Measurements from ENCODE around the gene THAP7.
"Not testable (repeated sequence)": the region's sequence is repeated elsewhere in the genome, so short reads cannot be mapped to it uniquely, and the experiment has no call there.

The THAP7 gene

DNA sequence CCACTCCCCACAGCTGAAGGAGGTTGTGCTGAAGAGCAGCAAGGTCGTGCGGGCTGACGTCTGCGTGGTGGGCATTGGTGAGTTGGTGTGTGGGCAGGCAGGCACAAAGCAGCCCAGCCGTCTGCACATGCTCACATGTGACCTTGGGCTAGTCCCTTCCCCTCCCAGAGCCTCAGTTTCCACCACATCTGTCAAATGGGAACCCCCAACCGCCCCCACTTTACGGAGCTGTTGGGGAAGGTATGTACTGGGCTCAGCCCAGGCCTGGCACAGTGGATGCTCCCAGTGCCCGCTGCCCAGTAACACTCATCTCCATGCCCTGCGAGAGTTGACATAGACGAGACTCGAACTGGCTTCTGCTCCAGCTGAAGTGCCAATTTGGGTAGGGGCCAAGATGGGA lies 24.9 kb downstream of the THAP7 start:
- DNase-seq = no peak

DNA sequence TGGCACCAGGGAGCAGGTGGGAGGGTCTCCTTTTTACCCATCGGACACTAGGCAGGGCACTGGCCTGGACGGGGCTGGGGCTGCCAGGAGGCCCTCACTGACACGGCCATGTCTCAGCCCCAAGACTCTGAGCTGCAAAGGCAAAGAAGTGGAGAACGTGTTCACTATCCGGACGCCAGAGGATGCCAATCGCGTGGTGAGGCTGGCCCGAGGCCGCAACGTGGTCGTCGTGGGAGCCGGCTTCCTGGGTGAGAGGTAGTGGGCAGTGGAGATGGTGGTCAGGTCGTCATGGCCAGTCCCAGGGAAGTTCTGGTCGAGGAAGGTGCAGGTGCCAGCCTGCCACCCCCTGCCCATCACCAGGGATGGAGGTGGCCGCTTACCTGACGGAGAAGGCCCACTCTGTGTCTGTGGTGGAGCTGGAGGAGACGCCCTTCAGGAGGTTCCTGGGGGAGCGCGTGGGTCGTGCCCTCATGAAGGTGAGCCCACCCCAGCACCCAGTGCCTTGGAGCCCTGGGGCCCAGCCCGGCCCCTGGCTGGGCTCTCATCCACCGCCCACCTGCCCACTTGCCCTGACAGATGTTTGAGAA lies 25.5 kb downstream of the THAP7 start:
- no peak for DNase-seq

DNA sequence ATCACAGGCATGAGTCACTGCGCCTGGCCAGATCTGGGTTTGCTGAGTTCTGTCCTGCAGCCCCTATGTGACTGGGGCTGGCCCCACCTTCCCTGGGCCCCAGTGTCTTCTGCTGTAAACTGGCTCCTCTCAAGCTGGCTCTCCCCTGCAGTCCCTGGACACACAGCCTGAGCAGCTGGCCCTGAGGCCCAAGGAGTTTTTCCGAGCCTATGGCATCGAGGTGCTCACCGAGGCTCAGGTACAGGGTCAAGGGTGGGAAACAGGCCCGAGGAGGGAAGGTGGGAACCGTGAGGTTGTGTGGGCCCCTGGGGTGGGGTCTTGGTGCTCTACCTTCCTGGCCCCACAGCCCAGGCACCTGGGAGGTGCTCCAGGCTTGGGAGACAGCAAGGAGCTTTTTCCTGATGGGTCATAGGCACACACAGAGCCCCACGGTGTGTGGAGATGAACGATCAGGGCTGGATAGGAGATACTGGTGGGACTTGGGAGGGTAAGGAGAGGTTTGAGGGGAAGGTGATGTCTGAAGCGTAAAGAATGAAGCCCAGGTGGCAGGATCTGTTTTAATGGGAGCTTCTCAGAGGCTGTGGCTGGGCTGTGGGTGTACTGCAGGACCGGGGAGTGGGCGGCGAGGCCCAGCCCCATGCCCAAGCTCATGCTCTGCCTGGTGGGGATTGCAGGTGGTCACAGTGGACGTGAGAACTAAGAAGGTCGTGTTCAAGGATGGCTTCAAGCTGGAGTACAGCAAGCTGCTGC lies 26.2 kb downstream of the THAP7 start:
- no peak for DNase-seq

DNA sequence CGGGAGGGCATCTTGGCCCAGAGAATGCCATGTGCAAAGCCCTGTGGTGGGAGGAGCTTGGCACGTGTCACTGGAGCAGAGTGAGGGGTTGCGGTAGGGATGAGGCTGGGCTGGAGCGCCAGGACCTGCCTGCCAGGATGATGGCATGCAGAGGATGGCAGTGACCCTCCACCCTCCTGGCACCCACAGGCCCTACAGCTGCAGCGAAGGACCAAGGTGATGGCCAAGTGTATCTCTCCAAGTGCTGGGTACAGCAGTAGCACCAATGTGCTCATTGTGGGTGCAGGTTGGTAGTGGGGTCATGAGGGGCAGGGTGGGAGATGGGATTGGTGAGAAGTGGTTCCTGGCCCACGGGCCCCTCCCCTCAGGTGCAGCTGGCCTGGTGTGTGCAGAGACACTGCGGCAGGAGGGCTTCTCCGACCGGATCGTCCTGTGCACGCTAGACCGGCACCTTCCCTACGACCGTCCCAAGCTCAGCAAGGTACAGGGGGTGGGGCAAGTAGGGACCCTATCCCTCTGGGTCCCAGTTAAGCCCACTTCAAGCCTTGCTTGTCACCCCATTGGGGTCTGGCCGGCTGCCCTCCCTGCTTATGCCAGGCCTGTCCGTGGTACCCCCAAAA lies 27.5 kb downstream of the THAP7 start:
- no peak for DNase-seq

DNA sequence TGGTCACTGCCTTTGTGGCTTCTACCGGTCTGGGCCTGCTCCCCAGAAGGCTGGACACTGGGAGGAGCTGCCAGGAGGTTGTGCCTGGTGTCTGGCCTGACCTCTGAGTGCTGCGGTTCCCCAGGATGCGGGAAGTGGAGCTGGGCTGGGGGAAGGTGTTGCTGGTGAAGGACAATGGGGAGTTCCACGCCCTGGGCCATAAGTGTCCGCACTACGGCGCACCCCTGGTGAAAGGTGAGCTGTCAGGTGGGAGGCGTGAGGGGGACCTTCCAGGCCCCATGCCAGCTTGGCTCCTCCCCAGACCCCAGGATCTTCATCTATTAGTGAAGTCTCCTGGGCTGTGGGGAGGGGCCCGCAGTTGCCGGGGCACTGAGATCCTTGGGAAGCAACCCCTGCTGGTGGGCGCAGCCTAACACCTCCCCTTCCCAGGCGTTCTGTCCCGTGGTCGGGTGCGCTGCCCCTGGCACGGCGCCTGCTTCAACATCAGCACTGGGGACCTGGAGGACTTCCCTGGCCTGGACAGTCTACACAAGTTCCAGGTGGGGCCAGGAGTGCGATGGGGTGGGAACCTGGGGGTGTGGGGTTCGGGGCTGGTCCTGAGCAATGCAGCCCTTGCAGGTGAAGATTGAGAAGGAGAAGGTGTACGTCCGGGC lies 28.2 kb downstream of the THAP7 start:
- DNase-seq = no peak

DNA sequence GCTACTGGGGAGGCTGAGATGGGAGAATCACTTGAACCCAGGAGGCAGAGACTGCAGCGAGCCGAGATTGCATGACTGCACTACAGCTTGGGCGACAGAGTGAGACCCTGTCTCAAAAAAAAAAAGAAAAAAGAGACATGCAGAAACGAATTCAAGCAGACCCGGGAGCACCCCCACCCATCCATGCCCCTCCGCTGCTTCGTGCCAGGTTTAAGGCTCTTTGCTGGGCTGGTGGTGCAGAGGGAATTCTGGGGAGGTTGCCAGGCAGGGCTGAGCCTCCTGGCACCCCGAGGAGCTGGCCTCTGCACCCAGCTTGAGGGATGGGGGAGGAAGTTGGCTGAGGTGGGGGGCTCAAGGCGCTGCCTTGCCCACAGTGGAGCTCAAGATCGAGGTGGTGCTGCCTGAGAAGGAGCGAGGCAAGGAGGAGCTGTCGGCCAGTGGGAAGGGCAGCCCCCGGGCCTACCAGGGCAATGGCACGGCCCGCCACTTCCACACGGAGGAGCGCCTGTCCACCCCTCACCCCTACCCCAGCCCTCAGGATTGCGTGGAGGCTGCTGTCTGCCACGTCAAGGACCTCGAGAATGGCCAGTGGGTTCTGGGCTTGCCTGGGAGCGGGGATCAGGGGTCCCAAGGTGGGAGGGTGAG lies 28.9 kb downstream of the THAP7 start:
- DNase-seq = no peak

DNA sequence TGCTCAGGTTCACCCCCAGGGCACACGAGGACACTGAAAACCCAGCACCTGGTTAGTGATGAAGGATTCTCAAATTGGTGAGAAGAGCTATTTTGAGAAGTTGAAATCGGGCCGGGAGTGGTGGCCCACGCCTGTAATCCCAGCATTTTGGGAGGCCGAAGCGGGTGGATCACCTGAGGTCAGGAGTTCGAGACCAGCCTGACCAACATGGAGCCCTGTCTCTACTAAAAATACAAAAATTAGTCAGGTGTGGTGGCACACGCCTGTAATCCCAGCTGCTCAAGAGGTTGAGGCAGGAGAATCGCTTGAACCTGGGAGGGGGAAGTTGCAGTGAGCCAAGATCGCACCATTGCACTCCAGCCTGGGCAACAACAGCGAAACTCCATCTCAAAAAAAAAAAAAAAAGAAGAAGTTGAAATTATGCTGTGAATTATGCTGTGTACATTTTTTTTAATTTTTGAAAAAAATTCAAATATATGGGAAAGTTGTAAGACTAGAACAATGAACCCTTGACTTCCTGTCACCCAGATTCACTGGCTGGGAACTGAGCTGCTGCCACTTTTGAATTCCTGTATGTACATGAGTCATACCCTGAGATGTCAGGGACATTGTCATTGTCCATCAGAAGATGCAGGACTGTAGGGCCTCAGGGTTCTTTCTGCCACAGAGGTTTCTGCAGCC lies 29.8 kb downstream of the THAP7 start:
- DNase-seq = not testable (repeated sequence)

DNA sequence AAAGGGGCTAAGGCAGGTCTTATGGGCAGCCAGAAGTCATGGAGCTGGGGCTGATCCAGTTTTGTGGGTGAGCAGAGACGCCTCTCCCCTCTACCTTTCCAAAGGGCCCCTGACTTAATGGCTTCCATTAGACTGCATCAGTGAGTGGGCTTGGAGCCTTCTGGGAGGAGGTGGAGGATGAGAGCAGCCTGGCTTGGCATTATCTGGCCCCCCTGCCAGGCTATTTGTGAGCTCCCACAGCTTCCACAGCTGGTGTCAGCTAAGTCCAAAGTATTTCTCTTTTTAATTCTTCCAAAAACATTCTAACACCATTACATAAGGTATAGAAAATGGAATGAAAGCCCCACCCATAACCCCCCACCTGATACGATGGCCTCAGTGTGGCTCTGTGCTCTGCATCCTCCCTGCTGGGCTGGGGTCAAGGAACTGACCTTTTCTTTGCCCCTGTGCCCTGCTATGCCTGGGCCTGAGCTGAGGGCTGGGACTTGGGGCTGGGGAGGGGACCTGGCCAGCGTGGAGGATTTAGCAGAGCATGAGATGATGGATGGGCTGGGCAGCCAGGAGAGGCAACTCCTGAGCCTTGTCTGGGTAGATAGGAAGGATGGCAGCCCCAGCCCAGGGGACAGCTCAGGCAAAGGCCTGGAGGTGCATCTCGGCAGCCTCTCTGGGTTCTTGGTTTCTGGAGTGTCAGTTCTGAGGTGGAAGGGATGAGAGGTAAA lies 30.8 kb downstream of the THAP7 start:
- no peak for DNase-seq

DNA sequence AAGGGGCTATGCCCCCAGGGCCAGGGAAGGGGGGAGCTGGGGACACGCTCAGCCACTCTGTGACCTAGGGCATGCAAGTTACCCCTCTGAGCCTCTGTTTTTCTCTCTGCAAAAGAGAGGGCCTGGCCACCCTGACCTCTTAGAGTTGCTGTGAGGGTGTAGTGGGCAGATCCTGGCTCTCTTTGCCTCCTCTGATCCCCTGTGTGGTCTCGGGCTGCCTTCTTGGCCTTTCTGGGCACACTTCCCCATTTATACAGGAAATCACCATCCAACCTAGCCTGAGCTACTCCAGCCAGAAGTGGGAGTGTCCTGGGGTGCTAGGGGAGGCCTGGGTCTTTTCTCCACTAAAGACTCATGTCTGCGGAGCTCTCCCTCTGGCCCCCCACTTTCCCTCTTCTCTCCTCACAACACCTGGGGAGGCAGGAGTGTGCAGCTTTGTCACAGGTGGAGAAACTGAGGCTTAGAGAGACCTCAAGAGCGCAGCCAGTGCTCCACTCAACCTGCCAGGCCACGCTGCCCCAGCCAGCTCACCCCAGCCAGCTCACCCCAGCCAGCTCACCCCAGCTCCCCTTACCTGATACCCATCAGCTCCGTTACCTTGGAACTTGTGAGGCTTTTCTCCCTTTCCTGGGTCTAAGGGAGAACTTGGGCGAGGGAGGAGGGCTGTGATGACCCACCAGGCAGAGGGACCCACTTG lies 33.5 kb downstream of the THAP7 start:
- no peak for DNase-seq

DNA sequence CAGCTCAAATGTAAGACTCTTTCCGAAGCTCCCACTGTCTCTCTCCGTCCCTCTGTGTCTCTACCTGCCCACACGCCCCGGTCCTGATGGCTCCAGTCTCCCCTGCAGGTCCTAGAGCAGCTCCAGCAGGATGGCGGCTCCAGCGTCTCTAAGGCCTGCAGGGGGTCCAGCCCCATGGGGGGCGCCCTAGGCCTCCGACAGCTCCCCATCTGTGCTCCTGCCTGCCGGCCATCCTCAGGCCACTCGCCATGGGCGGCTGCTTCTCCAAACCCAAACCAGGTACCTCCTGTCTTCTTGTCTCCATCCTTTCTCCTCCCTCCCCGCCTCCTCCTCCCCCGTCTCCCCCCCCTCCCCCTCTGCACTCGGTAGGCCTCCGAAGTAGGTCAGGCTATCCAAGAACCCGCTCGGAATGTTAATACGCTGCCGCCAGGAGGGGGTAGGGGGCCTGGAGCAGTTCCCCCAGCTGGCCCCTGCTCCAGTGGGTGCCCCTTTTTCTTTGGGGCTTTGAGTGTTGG lies 34.2 kb downstream of the THAP7 start:
- no peak for DNase-seq

DNA sequence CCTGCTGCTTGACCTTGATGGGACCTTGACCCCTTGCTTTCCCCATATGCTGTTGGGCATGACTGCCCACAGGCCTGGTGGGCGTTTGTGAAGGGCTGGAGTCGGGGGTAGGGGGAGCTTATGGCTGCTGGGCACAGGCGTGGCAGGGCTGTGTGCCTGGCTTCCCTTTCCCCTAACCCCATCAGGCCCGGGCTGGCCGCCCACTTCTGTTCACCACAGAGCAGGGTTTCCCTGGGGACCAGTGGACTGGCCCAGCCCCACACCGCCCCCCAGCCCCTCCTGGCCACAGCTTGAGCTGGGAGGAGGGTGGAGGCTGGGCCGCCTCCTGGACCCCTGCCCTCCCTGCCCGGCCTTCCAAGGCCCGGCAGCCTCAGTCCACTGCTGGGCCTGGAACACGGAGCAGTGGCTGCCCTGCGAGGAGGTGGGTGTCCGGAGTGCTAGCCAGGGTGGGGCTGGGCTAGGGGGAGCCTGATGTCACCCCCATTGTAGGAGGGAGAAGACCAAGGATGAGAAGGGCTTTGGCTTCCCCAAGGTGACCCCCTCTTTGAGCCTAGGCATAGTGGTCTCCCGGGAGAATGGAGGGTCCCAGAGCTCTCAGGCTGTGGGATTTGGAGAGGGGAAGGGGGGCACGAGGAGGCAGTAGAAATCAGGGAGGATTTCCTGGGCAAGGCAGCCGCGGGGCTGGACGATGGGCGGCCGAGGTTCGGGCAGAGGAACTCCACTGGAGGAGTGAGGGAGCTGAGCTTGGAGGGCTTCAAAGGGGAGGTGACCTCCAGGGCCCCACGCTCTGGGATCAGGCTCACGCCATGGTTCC lies 34.8 kb downstream of the THAP7 start, which contains the start of gene AIFM3:
Gene AIFM3, plus strand, starts transcription at position 373 of the 814 bp plus-strand sequence. CDS start 690 bp downstream, outside the sequence.
- DNase-seq = no peak

DNA sequence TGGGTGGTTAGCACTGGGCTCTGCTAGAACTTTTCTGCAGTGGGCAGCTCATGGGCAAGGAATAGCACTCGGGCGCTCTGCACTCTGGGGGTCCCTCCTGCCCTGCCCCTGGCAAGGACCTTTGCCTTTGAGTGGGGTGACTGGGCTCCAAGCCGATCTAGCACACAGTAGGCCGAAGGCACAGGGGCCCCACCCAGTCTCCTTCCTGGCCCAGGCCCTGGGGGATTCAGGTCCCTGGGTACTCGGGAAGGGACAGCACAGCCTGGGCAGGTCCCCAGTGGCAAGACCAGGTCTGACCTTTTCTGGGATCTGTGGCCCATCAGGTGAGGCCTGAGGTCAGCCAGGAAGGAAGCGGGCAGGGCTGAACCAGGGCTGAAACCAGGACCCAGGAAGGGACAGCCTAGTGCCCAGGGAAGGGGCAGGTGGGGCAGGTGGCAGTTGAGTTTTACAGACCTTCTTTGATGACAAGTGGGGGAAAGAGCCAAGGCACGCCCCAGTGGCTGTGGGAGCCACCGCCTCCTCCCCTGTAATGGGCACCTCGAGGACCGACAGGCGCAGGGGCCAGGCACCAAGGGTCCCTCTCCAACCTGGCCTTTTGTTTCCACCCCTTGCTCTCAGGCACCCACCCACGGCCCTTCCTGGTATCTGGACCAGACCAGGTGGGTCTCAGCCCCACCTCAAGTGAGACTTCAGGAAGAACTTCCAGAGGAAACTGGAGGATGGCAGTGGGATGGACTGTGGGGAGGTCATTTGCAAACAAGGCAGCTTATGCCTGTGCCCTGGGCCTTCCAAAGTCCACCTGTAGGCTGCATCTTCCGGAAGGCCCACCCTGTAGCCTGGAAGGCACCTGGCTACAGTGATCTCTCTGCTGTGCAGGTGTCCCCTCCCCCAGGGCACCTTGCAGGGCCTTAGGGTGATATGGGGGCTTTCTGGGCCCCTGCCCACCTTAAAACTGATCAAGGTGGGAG lies 35.7 kb downstream of the THAP7 start:
- no peak for DNase-seq

DNA sequence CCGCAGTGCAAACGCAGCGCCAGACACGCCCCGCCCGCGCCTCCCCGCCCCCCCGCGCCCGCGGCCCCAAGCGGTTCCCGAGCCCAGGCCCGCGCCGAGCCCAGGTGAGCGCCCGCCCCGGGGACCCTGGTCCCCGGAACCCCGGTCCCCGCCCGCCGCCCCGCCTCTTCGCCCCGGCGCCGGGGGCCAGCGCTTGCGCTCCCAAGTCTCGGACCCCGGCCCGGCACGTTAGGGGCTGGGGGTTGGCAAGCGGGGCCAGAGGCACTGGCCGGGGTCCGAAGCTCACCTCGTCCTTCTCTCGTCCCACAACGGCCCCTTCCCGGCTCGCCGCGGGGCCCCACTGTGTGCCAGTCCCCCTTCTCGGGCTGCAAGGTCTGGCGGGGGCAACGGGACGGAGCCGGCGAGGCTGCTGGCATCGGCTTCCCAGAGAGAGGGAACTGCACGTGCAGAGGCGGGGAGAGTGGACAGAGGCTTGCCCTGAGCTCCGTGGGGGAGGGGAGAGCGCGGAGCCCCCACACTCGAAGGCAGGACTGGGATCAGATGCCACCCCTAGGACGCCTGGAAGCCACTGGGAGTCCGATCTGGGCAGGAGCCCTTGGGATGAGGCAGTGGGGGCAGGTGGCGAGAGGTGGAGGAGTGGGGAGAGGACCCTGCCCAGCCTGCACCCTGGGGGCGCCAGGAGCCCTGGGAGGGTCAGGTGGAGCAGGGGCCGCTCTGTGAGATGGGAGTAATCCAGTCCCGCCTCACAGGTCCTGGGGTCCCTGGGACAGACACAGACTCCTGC lies 36.6 kb downstream of the THAP7 start:
- no peak for DNase-seq

DNA sequence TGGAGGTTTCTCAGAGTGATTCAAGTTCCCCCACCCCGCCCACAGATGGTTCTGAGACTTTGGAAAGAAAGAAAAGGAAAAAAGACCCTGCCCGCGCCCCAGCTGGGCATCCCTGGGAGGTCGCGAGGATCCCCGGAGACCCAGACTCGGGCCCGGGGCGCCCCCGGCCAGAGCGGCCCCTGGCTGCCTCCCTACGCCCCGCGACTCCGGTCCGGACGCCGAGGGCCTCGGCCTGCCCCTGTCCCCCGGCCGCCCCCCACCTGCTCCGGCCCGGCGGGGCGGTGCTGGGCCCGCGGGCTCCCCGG lies 37.2 kb downstream of the THAP7 start:
- no peak for DNase-seq

DNA sequence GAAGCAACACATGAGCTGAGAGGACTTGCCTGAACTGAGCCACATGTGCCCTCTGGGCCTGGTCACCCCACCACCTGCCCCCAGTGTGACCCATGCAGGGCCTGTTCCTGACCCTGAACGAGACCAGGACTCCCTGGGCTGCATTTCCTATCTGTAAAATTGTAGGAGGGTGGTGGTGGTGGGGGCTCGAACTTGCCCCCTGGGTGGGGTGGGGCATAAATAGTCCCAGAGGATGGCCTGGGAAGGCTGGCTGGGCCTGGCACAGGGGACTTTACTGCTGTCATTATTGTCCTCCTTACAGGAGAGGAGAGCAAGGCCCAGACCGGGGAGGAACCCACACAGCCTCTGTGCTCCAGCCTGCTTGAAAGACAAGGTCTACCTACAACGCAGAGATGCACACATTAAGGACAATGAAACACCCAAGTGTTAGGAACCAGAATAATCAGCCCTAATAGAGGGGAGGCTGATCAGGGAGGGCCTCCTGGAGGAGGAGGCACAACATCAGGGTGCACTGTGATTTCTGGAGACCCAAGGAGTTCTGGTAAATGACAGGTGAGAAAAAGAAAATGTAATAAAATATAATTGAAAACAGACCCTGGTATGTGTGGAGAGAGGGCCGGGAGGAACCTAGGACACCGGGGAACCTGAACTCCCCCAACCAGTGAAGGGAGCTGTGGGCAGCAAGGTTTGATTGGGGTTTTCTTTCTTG lies 37.7 kb downstream of the THAP7 start:
- DNase-seq = no peak

DNA sequence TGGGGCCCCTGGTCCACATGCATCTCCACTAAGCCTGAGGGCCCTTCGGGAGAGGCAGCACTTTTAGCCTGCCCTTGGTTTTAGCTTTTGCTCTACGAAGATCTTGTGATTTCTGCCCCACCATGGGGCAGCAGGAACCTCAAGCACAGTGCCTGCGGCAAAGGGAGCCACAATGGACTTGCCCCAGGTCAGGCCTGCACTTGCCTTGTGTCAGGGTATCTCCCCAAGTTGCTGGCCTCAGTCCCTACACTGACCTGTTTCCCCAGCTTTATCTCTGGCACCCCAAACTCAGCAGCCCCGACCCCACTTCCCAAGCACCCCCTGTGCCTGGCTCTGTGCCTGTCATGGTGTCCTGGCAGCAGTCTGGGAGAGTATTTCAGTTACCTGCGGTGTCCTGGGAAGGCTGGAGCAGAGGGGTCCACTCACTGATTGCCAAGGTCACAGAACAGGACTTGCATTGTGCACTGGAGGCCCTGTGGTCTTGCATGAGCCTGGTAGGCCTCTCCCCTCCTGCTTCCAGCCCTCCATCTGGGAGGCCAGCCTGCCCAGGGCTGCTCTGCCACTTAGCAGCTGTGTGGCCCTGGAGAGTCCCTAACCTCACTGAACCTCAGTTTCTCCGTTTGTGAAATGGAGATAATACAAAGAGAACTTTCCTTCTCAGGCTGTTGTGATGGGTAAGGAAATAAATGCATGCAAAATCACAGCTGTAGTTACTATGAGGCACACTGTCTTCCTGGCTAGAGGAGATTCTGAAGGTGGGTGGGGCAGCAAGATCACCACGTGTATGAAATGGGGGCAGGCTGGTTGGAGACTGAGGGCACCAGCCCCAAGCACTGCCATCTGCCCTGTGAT lies 38.5 kb downstream of the THAP7 start:
- DNase-seq = no peak
